LNCAP (cell line): ENCODE results near the gene SMPD1.

Experiments used
- TF ChIP-seq, protein P1 (sequence below): fragments of 450-650 bp; IDR thresholded peaks from 2 replicates; pipeline ENCODE4 v1.5.1; 2017; ENCODE audit warnings: mild to moderate bottlenecking

SMPD1 gene

DNA sequence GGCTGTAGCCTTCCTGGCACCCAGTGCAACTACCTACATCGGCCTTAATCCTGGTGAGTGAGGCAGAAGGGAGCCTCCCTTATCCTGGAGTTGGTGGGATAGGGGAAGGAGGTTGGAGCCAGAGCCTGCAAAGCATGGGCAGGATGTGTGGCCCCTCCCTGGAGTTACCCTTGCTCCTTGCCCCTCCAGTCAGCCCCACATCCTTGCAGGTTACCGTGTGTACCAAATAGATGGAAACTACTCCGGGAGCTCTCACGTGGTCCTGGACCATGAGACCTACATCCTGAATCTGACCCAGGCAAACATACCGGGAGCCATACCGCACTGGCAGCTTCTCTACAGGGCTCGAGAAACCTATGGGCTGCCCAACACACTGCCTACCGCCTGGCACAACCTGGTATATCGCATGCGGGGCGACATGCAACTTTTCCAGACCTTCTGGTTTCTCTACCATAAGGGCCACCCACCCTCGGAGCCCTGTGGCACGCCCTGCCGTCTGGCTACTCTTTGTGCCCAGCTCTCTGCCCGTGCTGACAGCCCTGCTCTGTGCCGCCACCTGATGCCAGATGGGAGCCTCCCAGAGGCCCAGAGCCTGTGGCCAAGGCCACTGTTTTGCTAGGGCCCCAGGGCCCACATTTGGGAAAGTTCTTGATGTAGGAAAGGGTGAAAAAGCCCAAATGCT lies 3.9 kb downstream of the SMPD1 start:
- TF ChIP-seq, protein P1, sequence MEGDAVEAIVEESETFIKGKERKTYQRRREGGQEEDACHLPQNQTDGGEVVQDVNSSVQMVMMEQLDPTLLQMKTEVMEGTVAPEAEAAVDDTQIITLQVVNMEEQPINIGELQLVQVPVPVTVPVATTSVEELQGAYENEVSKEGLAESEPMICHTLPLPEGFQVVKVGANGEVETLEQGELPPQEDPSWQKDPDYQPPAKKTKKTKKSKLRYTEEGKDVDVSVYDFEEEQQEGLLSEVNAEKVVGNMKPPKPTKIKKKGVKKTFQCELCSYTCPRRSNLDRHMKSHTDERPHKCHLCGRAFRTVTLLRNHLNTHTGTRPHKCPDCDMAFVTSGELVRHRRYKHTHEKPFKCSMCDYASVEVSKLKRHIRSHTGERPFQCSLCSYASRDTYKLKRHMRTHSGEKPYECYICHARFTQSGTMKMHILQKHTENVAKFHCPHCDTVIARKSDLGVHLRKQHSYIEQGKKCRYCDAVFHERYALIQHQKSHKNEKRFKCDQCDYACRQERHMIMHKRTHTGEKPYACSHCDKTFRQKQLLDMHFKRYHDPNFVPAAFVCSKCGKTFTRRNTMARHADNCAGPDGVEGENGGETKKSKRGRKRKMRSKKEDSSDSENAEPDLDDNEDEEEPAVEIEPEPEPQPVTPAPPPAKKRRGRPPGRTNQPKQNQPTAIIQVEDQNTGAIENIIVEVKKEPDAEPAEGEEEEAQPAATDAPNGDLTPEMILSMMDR, result no peak

DNA sequence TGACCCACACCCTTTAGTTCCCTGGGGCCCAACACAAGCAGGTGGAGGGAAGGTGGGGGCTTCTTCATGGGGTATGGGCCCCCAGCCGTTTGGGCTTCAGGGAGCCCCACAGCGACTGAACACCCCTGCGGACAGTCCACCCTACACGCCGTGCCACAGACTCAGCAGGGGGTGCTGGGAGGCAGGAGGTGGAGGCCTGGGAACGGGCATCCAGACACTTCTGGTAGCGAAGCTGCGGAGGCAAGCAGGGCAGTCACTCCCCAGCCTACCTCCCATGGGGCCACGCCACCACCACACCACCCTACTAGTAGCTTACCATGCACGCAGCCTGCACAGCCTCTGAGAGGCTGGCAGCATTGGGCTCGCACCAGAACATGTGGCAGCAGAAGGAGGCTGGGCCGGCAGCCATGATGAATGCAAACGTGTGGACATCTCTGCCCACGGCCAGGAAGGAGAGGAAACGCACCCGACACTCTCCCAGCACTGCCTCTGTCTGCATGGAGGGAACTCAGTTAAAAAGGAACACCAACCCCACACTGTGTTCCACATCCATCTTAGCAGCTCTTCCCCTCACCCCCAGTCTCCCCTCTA lies 5.3 kb downstream of the SMPD1 start:
- TF ChIP-seq, protein P1, result no peak

DNA sequence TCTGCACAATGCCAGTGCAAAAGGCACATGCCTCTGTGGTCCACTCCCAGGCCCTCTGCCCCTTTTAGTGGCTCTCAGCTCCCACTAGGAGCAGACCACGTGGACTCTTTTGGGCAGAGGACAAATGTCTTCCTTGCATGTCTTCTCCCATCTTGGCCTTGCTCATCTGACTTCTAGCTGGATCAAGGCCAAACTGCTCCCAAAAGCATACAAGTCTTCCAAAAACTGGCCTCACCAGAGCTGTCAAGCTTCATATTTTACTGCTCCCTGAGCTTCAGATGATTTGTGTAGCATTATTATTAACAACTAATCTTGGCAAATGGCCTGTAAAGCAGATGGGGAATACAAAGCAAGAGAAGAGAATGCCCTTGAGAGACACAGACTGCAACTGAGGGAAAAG lies 6.9 kb downstream of the SMPD1 start:
- TF ChIP-seq, protein P1, result no peak

DNA sequence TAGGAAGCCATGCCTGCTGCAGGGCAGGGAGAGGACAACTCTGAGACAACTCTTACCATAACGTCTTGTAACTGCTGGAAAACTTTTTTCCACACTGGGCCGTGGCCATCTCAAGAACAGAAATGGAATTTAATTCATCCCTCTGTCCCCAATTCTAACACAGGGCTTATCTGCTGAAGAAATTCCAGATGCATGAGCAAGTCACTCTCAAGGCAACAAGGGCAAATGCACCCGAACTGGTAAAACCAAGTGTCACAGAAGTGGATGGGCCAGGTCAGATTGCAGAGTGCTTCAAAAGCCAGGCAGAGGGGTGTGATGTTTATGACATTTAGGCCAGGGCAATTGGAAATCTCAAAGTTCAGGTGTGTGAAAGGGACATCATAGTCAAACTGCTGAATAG lies 7.4 kb downstream of the SMPD1 start:
- TF ChIP-seq, protein P1, result no peak

DNA sequence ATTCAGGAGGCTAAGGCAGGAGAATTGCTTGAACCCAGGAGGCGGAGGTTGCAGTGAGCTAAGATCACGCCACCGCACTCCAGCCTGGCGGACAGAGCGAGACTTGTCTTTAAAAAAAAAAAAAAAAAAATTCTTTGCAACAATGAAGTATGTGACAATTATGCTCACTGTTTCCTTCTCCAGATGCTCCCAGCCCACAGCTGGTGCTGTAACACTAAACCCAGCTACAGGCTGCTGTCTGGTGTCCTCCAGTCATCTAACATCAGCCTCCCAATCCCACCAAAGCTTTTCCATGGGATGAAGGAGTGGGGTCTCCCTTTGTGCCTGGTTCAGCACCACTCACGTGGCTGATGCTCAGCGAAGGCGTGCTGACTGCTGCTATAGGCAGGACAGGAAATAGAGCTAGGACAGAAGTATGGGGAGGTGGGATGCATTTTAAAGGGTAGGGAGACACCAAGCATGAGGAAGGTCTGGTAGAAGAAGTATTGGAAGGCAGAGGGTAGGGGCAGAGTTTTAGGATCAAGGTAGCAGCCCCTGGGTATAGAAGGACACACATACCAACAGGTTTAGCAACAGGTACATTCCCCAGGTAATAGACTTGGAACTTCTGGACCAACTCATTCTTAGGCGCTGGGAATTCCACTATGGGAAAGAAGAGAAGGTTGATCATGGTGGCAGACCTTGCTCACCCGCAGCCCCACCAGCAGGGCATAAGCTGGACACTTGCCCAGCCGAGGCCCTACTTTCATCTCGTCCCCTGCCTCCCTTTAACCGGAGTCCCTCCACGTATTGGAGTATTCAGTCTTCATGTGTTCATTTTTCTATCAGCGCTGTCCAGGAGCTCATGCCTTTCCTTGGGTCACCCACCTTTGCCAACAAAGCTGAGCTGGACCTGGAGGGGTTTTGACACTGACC lies 10.4 kb downstream of the SMPD1 start:
- TF ChIP-seq, protein P1, result no peak

DNA sequence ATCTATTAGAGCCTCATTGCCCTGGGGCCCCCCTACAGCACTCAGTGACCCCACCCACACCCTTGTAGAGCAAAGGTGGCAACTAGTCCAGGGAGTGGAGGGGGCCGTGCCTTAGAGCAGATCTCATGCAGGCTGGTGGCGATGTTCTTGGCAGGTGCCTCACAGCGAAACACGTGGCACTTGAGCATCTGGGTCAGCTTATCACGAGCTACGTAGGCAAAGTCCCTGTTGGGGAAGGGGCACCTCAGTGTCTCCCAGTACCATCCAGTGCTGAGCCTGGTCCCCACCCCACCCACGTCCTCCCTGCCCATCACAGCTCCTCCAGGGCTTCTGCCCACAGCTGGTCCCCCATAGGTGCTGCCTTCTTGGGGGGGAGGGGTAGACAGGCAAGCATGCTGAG lies 11.2 kb downstream of the SMPD1 start:
- TF ChIP-seq, protein P1, result no peak

DNA sequence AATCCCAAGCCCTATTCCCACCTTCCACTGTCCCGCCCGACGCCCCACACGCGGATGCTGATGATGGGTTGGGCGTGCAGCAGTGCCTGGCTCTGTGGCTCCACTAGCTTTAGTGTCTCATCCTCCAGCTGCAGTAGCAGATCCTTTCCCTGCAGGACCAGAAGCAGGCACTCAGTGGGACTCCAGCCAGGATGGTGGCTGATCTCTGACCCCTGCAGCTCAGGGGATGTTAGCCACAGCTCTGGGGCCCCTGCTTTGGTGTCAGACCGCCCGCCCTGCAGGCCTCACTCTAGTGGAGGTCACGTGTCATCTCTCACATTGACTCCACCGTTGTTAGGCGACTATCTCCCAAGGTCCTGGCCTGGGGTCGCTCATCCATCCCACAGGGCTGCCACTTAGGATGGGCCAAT lies 11.8 kb downstream of the SMPD1 start:
- TF ChIP-seq, protein P1, result no peak
